Peyer's patch (tissue), 4 donors: ENCODE results near the gene SLC26A11.

Experiments
- CTCF ChIP-seq, 6 experiments: fragments of 450-650 bp in 4 of 6; fragments of 200-600 bp in 2 of 6; sonication (generic) in 1 of 6; IDR thresholded peaks; one replicate each; pipeline ENCODE4 v1.5.1; 2017 to 2019; ENCODE audit warnings: antibody characterized with exemption in 6 of 6, mild to moderate bottlenecking in 3 of 6, moderate library complexity in 1 of 6
- POLR2A ChIP-seq, 2 donors: fragments of 450-650 bp; IDR thresholded peaks; one replicate each; pipeline ENCODE4 v1.5.1; 2017; ENCODE audit warnings: antibody characterized with exemption in 2 of 2, mild to moderate bottlenecking in 2 of 2, moderate library complexity in 2 of 2

- TF ChIP-seq CTCF (IDR thresholded peaks at IDR 0.05) (no peak), POLR2A (IDR thresholded peaks at IDR 0.05) (no peak)
Measured at GRCh38 chr17:80228477-80228876, 8.2 kb downstream of the SLC26A11 start.
